Stimulated activated memory B cell treated with anti-CD40 and anti-IgM and Interleukin-4, amounts not matched to agents 10 μg/mL and 1 μg/mL and 100 μg/mL, for 72 hours (primary cell): Measurements from ENCODE around the gene ARHGAP24.
A peak's percentile ranks its signal among the peaks of the same experiment; 100 is the strongest.

Experiments used
- ATAC-seq: fragments of 150-1000 bp; cut with Tn5 transposase; 2 replicates; pipeline ENCODE4 v1.10.0; 2021
- H3K27ac Mint-ChIP-seq: one replicate; pipeline ENCODE4 v1.8.0; 2022; ENCODE audit warnings: mild to moderate bottlenecking, mixed read lengths
- H3K27me3 Mint-ChIP-seq: one replicate; pipeline ENCODE4 v1.8.0; 2022; ENCODE audit warnings: mixed read lengths
- H3K36me3 Mint-ChIP-seq: one replicate; pipeline ENCODE4 v1.8.0; 2022; ENCODE audit warnings: mixed read lengths
- H3K4me1 Mint-ChIP-seq: one replicate; pipeline ENCODE4 v1.8.0; 2022; ENCODE audit warnings: mixed read lengths
- H3K4me3 Mint-ChIP-seq: one replicate; pipeline ENCODE4 v1.8.0; 2022; ENCODE audit warnings: mild to moderate bottlenecking, moderate library complexity, mixed read lengths
- H3K9me3 Mint-ChIP-seq: one replicate; pipeline ENCODE4 v1.8.0; 2022; ENCODE audit warnings: mixed read lengths

The ARHGAP24 gene

DNA sequence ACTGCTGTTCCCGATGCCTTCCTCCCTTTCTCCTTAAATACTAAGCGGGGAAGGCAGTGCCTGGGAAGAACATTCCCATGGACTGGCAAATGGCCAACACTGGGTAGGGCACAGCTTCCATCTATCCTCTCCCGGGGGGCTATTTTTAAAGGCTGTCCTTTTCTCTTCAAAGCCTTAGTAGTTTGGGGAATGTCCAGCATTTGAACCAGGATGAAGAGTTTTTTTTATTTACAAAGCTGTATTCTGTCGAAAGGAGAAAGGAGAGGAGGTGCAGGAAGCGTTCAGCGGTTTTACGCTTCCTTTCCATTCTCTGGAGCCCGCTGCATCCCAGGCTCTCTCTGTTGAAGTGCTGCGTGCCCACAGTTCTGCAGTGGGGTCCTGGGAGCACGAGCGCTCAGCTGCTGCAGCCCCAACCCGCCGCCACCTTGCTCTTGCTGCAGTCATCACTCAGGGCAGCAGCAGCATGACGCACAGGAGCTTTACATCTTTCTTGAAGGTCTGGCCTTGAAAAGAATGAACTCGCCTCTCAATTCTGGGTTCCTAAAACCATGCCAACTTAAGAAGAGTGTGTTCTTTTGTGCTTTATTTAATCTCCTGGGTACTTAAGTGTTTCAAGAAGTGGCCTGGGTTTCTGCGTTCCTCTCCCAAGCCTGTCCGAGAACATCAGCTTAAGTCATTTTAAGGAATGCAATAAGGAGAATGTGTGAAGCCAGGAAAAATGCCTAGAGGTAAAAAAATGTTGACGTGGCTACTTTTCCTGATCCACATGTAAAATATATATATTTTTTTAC lies 457.7 kb downstream of the ARHGAP24 start:
- Mint-ChIP-seq H3K27ac (no peak overlapping the region), H3K9me3 (no peaks in the 10 kb centered on the region), H3K4me1 (peaks cover 30% of the 10 kb centered on the region), H3K4me3 (no peak overlapping the region), H3K36me3 (peaks cover 14% of the 10 kb centered on the region), H3K27me3 (no peaks in the 10 kb centered on the region)
- no peak for ATAC-seq

DNA sequence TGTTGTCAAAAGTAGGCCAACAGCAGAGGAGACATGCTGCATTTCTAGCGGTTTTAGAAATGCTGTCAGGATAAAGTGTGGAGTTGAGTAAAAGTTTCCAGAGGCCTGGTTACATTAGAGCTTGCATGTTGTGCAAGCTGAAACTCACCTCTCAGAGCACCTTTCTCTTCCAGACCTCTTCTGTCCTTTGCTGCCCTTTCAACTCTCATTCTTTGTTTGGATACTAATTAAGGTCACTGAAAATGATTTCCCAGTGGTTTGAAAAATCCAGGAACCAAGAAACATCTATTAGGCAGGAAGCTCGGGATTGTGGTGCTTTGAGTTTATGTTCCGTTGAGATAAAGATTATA lies 458.3 kb downstream of the ARHGAP24 start:
- peaks cover 14% of the 10 kb centered on the region for H3K36me3 Mint-ChIP-seq
- no peaks in the 10 kb centered on the region for H3K27me3 Mint-ChIP-seq
- no peak overlapping the region for H3K4me3 Mint-ChIP-seq
- H3K9me3 Mint-ChIP-seq = no peaks in the 10 kb centered on the region
- peaks cover 25% of the 10 kb centered on the region for H3K4me1 Mint-ChIP-seq
- H3K27ac Mint-ChIP-seq = no peak overlapping the region
- no peak for ATAC-seq

DNA sequence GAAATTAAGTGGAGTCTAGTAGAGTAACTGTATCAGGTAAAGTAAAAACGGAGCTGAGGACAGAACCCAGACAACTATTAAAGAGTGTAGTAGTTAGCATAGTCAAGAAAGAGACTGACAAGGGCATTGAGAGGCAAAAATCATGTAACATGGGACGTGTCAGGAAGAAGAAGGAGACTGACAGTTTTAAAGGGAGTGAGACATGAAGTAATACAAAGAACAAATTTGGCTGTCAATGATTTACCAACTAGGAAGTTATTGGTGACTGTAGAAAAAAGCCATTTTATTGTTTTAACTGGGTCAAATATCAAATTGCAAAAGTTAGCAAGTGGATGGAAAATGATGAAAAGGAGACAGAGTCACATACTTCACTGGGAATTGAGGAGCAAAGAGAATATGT lies 462.6 kb downstream of the ARHGAP24 start:
- Mint-ChIP-seq H3K4me3 (no peak overlapping the region), H3K27ac (no peak overlapping the region), H3K9me3 (no peaks in the 10 kb centered on the region), H3K4me1 (peaks cover 5% of the 10 kb centered on the region), H3K27me3 (no peaks in the 10 kb centered on the region), H3K36me3 (peaks cover 28% of the 10 kb centered on the region)
- ATAC-seq = no peak

DNA sequence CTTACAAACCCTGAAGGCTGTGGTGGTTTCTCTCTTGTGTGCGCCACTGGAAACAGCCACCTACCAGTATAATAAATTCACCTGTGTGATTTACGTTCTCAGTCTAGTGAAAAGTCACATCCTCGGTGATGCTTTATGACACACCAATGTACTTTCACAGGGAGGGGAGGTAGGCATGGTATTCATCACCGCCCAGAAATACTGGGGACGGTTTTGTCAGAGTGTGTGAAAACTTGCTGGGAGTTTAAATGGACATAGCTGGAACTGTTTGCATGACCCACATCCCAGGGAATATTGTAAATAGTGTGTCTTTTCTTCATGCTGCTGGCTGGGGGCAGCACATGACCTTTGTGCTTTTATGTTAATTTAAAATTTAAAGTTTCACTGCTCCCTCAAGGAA lies 463.1 kb downstream of the ARHGAP24 start:
- no peaks in the 10 kb centered on the region for H3K27me3 Mint-ChIP-seq
- no peak for ATAC-seq
- peaks cover 29% of the 10 kb centered on the region for H3K36me3 Mint-ChIP-seq
- H3K27ac Mint-ChIP-seq = no peak overlapping the region
- no peak overlapping the region for H3K4me3 Mint-ChIP-seq
- H3K9me3 Mint-ChIP-seq = no peaks in the 10 kb centered on the region
- H3K4me1 Mint-ChIP-seq = peaks cover 5% of the 10 kb centered on the region

DNA sequence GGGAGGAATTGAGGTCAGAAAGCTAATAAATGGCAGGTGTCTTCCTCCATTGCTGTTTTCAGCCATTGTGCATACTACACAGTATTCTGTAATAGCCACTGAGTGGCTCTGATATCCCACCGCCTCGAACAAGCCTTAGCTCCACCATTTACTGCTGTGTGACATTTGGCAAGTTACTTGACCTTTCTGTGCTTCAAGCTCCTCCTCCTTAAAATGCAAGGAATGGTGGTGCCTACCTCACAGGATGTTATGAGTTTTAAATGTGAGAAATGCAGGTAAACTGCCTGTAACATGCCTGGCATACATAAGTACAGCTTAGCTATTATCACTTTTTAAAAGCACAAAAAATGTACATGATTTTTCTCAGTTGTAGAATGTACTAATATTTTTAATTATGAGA lies 464.0 kb downstream of the ARHGAP24 start:
- Mint-ChIP-seq H3K9me3 (no peaks in the 10 kb centered on the region), H3K4me3 (no peak overlapping the region), H3K27me3 (no peaks in the 10 kb centered on the region), H3K27ac (no peak overlapping the region), H3K36me3 (peaks cover 30% of the 10 kb centered on the region), H3K4me1 (peaks cover 5% of the 10 kb centered on the region)
- ATAC-seq = no peak

DNA sequence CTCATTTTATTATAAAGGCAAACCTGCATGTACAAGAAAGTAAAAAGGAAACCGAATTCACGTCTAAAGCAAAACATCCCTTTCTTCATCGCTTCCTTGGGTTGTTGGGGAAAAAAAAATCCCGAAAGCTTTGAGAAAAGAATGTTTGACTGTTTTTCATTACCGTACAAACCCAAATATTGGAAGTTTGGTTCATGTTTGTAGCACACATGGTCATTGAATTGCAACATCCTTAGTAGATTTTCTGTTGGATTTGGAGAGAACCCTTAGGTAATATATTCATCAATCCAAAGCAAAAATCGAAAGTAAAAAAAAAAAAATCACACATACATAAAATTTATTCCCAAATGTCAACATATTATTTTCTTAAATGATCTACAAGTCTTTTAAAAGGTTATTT lies 464.6 kb downstream of the ARHGAP24 start:
- H3K4me3 Mint-ChIP-seq = no peak overlapping the region
- H3K27ac Mint-ChIP-seq = no peak overlapping the region
- H3K36me3 Mint-ChIP-seq = peaks cover 33% of the 10 kb centered on the region
- peaks cover 5% of the 10 kb centered on the region for H3K4me1 Mint-ChIP-seq
- ATAC-seq = no peak
- H3K9me3 Mint-ChIP-seq = no peaks in the 10 kb centered on the region
- H3K27me3 Mint-ChIP-seq = no peaks in the 10 kb centered on the region

DNA sequence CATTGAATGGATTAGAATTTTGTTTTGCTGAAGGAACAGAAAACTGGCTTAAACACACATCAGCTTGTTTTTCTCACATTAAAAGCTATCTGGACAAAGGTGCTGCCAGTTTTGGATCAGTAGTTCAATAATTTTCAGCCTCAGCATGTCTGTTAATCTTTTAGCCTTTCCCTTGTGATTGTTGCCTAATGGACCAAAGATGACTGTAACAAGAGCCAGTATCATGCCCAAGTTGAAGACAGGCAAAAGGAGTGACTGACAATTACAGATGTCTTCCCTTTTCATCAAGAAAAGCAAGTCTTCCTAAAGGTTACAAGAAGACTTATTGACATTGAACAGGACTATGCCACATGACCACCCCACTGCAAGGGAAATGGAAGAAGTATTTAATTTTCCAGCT lies 465.2 kb downstream of the ARHGAP24 start:
- Mint-ChIP-seq H3K4me1 (peaks cover 5% of the 10 kb centered on the region), H3K36me3 (peaks cover 37% of the 10 kb centered on the region), H3K27me3 (no peaks in the 10 kb centered on the region), H3K27ac (peak overlapping the region; percentile 22), H3K4me3 (no peak overlapping the region), H3K9me3 (no peaks in the 10 kb centered on the region)
- ATAC-seq = no peak

DNA sequence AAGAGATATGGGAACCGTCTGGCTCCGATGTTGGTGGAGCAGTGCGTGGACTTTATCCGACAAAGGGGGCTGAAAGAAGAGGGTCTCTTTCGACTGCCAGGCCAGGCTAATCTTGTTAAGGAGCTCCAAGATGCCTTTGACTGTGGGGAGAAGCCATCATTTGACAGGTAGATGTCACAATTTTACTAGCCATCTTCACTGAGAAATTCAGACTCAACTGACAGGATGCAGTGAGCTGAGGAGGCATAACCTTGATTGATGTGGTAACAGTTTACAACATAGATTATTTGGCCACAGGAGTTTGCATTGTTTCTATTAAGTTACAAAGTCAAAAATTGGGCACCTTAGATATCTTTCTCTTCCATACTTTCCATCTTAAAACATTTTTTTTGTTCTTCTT lies 467.2 kb downstream of the ARHGAP24 start:
- no peaks in the 10 kb centered on the region for H3K9me3 Mint-ChIP-seq
- peaks cover 12% of the 10 kb centered on the region for H3K4me1 Mint-ChIP-seq
- H3K4me3 Mint-ChIP-seq = no peak overlapping the region
- no peak for ATAC-seq
- peaks cover 43% of the 10 kb centered on the region for H3K36me3 Mint-ChIP-seq
- no peak overlapping the region for H3K27ac Mint-ChIP-seq
- H3K27me3 Mint-ChIP-seq = no peaks in the 10 kb centered on the region

DNA sequence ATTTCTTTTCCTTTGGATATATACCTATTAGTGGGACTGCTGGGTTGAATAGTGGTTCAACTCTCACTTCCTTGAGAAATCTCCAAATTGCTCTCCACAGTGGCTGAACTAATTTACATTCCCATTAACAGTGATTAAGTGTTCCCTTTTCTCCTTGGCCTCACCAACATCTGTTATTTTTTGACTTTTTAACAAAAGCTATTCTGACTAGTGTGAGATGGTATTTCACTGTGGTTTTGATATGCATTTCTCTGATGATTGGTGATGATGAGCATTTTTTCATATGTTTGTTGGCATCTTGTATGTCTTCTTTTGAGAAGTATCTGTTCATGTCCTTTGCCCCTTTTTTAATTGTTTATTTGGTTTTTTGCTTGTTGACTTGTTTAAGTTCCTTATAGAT lies 471.9 kb downstream of the ARHGAP24 start:
- ATAC-seq = no peak
- Mint-ChIP-seq H3K27ac (no peak overlapping the region), H3K36me3 (peaks cover 53% of the 10 kb centered on the region), H3K9me3 (no peaks in the 10 kb centered on the region), H3K4me1 (peaks cover 11% of the 10 kb centered on the region), H3K4me3 (no peak overlapping the region), H3K27me3 (no peaks in the 10 kb centered on the region)

DNA sequence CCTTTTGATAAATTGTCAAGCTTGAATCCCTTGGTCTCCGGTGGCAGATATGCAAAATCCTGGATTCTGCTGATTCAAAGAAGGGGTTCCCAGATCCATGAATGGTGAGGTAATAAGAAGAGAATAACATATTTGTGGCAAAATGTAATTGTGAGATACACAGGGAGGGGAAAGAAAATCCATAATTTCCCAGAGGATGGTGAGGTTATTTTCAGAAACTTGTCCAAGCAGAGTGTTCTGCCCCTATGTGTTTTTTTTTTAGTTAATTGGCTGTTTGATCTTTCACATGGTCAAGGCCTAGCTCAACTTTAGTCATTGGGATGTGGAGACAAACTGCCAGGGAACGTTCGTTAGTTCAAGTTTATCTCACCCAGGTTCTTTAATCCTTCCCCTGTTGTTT lies 476.1 kb downstream of the ARHGAP24 start:
- ATAC-seq = no peak
- H3K4me3 Mint-ChIP-seq = no peak overlapping the region
- no peaks in the 10 kb centered on the region for H3K27me3 Mint-ChIP-seq
- peaks cover 27% of the 10 kb centered on the region for H3K4me1 Mint-ChIP-seq
- H3K9me3 Mint-ChIP-seq = no peaks in the 10 kb centered on the region
- peaks cover 49% of the 10 kb centered on the region for H3K36me3 Mint-ChIP-seq
- no peak overlapping the region for H3K27ac Mint-ChIP-seq

DNA sequence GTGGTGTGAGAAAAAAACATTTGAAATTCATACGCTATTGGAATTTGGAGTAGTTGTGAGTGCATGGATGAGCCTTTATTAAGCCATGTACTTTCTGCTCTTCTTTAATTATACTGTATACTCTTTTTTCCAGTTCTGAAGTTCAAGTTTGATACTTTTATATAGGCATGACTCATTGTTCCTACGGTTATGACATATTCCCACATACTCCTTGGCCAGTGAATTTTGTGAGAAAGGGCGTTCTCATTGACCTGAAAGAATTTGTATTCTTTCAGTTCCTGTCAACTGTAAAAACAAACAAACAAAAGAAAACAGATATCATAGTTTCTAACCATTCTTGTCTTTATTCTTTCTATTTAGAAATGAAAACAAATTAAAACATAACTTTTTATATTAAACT lies 477.6 kb downstream of the ARHGAP24 start:
- Mint-ChIP-seq H3K9me3 (no peaks in the 10 kb centered on the region), H3K36me3 (peaks cover 46% of the 10 kb centered on the region), H3K4me1 (peaks cover 15% of the 10 kb centered on the region), H3K27ac (no peak overlapping the region), H3K4me3 (no peak overlapping the region), H3K27me3 (no peaks in the 10 kb centered on the region)
- no peak for ATAC-seq

DNA sequence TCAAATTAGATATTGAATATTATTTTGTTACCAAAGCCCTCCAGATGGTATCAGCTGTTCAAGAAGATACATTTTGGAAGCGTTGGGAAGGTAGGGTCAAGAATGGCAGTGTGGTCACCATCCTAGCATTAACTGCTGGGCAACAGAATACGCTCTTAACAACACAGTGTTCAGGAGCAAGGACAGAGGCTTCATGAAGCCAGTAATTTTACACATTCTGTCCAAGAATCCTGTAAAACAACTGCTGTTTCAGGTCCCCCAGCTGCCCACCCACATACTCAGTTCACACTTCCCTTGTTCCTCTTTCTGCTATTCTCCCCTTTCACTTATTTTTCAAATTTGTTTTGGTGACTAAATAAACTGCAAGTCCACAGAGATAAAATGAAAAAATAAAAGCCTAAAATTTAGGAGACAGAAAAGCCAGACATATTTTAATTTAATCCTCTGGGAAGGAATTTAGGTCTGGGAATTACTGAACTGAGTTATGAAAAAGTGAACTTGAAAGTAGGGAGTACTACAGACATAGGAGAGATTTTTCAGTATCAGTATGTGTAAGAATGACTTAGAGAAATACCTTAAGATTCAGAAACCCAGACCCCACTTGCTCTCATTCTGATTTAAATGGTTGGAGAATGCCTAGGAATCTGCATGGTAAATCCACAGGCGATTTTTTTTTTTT lies 478.2 kb downstream of the ARHGAP24 start:
- peak; percentile 59 for ATAC-seq
- peaks cover 46% of the 10 kb centered on the region for H3K36me3 Mint-ChIP-seq
- H3K27ac Mint-ChIP-seq = peak overlapping the region; percentile 68
- no peaks in the 10 kb centered on the region for H3K9me3 Mint-ChIP-seq
- H3K4me3 Mint-ChIP-seq = no peak overlapping the region
- peaks cover 15% of the 10 kb centered on the region for H3K4me1 Mint-ChIP-seq
- no peaks in the 10 kb centered on the region for H3K27me3 Mint-ChIP-seq

DNA sequence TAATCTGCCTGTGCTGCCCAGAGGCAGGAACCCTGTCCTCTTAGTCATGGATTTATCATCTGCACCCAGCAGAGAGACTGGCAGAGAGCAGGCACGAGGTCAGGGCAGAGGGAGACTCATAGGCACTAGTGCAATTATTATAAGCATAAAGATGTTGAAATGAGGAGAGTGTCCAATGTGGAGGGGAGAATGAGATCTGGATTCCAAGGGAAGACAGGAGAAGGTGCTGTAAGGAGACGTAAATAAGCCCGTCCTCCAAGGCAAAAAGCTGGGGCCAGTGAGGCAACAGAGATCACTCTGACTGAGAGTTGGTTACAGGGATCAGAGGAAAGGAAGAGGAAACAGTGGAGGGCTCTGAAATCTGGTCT lies 478.7 kb downstream of the ARHGAP24 start:
- Mint-ChIP-seq H3K4me3 (no peak overlapping the region), H3K27me3 (no peaks in the 10 kb centered on the region)
- no peak for ATAC-seq

DNA sequence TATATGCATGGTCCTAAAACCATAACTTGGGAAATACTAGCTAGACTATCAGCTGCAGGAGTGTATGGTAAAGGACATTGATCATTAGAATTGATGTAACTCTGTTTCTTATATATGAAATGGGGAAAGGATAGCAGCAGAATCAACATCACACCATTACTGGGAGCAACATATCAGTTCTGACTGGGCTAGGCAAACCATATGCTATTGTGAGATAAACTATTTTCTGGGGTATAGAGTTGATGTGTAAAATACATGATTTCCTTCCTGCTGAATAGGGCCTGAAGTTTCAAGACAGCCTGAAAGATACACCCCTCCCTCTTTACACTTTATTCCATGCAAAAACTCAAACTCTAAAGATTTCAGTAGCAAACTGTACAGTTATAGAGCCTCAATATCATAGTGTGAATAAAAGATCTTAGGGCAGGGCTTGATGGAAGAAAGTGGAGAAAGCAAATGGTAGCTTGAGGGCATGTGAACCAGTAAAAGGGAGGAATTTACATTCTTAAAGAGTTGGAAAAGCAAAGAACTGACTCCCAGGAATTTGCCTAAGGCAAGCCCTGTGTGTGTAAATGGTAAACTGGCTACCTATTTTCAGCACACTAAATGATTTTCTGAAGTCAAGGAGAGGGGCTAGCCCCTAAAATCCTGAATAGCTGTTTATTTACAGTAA lies 480.8 kb downstream of the ARHGAP24 start:
- Mint-ChIP-seq H3K27me3 (no peaks in the 10 kb centered on the region), H3K4me1 (peaks cover 15% of the 10 kb centered on the region), H3K9me3 (no peaks in the 10 kb centered on the region), H3K4me3 (no peak overlapping the region), H3K36me3 (peaks cover 33% of the 10 kb centered on the region), H3K27ac (no peak overlapping the region)
- ATAC-seq = no peak

More for the DNA sequence above, 478.7 kb downstream of the ARHGAP24 start:
- peaks cover 46% of the 10 kb centered on the region for H3K36me3 Mint-ChIP-seq
- no peaks in the 10 kb centered on the region for H3K9me3 Mint-ChIP-seq
- H3K27ac Mint-ChIP-seq = peak overlapping the region; percentile 68
- peaks cover 15% of the 10 kb centered on the region for H3K4me1 Mint-ChIP-seq

DNA sequence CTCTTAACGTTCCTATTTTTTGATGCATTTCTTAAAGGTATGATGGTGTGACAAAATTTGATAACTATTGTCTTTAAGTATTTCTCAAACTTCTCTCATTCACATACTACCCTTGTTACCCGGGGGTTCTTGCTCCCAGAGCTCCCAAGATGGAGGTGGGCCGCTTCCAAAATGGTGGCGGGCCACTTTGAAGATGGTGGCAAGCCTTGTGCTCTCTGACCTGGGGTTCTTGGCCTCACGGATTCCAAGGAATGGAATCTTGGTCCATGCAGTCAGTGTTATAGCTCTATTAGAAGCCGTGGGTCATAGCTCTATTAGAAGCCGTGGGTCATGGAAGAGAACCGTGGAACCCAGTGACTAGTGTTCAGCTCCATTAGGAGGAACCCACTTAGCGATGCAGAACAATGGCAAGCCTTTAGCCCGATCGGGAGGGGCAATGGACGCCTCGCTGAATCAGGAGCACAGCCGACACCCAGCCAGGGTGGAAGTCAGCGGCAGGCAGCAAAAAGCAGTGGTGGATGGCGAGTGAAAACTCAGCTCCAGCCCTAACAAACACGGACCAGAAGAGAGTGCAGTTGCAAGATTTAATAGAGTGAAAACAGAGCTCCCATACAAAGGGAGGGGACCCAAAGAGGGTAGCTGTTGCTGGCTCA lies 481.5 kb downstream of the ARHGAP24 start:
- Mint-ChIP-seq H3K36me3 (peaks cover 33% of the 10 kb centered on the region), H3K27ac (no peak overlapping the region), H3K9me3 (no peaks in the 10 kb centered on the region), H3K27me3 (no peaks in the 10 kb centered on the region), H3K4me1 (peaks cover 15% of the 10 kb centered on the region), H3K4me3 (no peak overlapping the region)
- ATAC-seq = no peak
